AG04449 (cell line): Measurements from ENCODE around the gene ITPK1.

Experiments used
- CTCF ChIA-PET: fragments of 350-600 bp; formaldehyde crosslinking; extraction: SDS; loops from one replicate; lab custom pipeline; 2021; ENCODE audit warnings: antibody characterized with exemption; lab: Yijun Ruan, JAX
- POLR2A ChIA-PET: fragments of 400-600, 350-600 bp; formaldehyde crosslinking; extraction: SDS; loops from one replicate; lab custom pipeline; 2020; ENCODE audit warnings: antibody characterized with exemption, inconsistent platforms; lab: Yijun Ruan, JAX
- DNase-seq: peaks from one replicate; pipeline ENCODE4 v3.0.0-alpha.2; 2010; ENCODE audit warnings: low read depth, low spot score
- H3K4me3 ChIP-seq: 2 replicates; pipeline ENCODE4 v1.5.1; 2011; ENCODE audit warnings: low read depth, mild to moderate bottlenecking, control low read depth, low read length
- CTCF ChIP-seq: IDR thresholded peaks from one replicate; pipeline ENCODE4 v1.5.1; 2011; ENCODE audit warnings: mild to moderate bottlenecking, moderate library complexity, low read length, control low read depth, inconsistent platforms; ENCODE audit not compliant: insufficient read depth; ENCODE audit errors: missing control alignments

ITPK1 gene

DNA sequence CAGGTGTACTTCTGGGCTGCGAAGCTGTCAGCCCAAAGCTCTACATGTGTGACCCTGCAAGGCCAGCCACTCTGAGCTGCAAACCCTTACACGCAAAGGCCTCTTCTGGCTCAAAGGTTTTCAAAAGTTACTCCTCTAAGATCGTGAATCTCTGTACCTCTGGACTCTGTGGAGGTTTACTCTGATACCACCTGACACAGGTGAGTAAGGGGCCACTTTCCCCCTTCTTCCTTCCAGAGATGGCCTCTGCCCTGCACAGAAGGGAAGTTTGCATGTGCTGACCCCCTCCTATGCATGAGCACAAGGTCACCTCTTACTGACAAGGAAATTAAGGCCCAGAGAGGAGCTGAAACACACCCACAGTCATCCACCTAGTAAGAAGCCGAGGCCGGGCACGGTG is 14.5 kb downstream of the ITPK1 start:
- CTCF ChIA-PET, result interaction anchor here (0.8 to 9.4 kb wide), 5 partner anchors 9 to 69 kb away, joined by 3 to 113 read pairs (median 7); partner anchors contain the start of gene ITPK1
- POLR2A ChIA-PET, result no interaction called here

GRCh38 chr14:93100570-93100969 is 15.2 kb downstream of the ITPK1 start:
- ChIA-PET CTCF (interaction anchor here (2.0 to 9.4 kb wide), 2 partner anchors 11 to 14 kb away, joined by 7 to 113 read pairs; partner anchors contain the start of gene ITPK1), POLR2A (no interaction called here)
- no peak overlapping the region for H3K4me3 ChIP-seq
- no peak for DNase-seq
- no peak for TF ChIP-seq CTCF

More for the DNA sequence above, 14.5 kb downstream of the ITPK1 start:
- TF ChIP-seq CTCF, result no peak
- DNase-seq, result no peak
- H3K4me3 ChIP-seq, result no peak overlapping the region

GRCh38 chr14:93100100-93100499 is 15.6 kb downstream of the ITPK1 start:
- ChIA-PET CTCF (interaction anchor here (9.4 kb wide), 1 partner anchor 14 kb away, joined by 113 read pairs; the partner anchor contains the start of gene ITPK1), POLR2A (no interaction called here)
- H3K4me3 ChIP-seq, result no peak overlapping the region
- no peak for TF ChIP-seq CTCF
- no peak for DNase-seq

GRCh38 chr14:93099643-93100042 is 16.1 kb downstream of the ITPK1 start:
- DNase-seq, result no peak
- no peak overlapping the region for H3K4me3 ChIP-seq

DNA sequence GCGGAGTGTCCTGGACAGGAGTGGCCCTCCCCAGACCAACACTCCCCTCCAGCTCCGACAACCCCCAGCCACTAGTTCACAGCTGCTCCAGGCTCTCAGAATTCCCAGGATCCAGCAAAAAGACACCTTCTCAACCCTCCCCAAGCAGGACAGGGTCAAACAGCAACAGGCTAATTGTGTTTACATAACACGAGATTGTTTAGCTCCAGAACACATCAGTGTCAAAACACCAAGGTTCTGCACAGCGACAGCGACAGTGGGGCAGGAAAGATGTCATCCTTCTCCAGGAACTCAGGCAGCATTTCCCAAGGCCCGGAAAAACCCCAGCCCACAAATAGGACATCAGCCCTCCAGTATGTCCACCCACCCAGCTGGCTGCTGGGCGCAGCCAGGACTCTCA is 16.5 kb downstream of the ITPK1 start:
- CTCF ChIA-PET, result interaction anchor here (9.4 kb wide), 1 partner anchor 15 kb away, joined by 113 read pairs; the partner anchor contains the start of gene ITPK1
- TF ChIP-seq CTCF, result no peak
- no peak for DNase-seq
- H3K4me3 ChIP-seq, result no peak overlapping the region
- POLR2A ChIA-PET, result no interaction called here

More at GRCh38 chr14:93099643-93100042, 16.1 kb downstream of the ITPK1 start:
- ChIA-PET CTCF (interaction anchor here (9.4 kb wide), 1 partner anchor 14 kb away, joined by 113 read pairs; the partner anchor contains the start of gene ITPK1), POLR2A (no interaction called here)
- no peak for TF ChIP-seq CTCF

- H3K4me3 ChIP-seq, result no peak overlapping the region
- POLR2A ChIA-PET, result no interaction called here
- TF ChIP-seq CTCF, result no peak
- CTCF ChIA-PET, result interaction anchor here (1.0 to 5.1 kb wide), 4 partner anchors 11 to 64 kb away, joined by 3 to 55 read pairs (median 6); no protein-coding TSS in a partner anchor
- no peak for DNase-seq
These were observed 18.9 kb downstream of the ITPK1 start for GRCh38 chr14:93096691-93097322.
